Measurements from ENCODE around the gene MRFAP1L1.
A peak's percentile ranks its signal among the peaks of the same experiment; 100 is the strongest.
"Not testable (repeated sequence)": the region's sequence is repeated elsewhere in the genome, so short reads cannot be mapped to it uniquely, and the experiment has no call there.

Gene MRFAP1L1

DNA sequence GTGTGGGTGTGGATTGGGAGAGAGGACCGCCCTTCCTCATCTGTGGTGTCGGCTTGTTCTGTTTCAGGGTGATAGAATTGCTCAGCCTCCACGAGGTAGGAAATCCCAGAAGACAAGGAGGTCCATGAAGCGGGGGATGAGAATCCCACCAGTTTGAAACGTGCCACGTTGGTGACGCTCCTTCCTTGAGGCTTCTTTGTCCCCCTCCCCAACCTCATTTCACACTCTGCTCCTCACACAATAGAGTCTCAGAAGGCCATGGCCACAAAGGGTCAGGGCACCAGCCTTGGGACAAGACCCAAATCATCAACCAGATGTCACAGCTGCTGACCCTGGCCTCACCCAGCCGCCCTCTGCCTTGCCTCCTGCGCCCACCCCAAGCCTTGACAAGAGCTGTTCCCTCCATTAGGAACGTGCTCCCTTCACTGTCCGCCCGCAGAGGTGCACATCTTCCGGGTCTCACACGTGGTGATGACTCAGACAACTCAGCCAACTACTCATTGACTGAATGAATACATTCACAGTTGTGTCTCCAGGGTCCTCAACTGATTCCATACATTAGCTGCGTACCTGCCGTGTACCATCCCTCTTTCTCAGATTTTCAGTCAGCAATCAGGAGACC, 24.6 kb upstream of the MRFAP1L1 start:
- DNase-seq (ENCODE audit: low read depth in 3 of 3), result no peak

DNA sequence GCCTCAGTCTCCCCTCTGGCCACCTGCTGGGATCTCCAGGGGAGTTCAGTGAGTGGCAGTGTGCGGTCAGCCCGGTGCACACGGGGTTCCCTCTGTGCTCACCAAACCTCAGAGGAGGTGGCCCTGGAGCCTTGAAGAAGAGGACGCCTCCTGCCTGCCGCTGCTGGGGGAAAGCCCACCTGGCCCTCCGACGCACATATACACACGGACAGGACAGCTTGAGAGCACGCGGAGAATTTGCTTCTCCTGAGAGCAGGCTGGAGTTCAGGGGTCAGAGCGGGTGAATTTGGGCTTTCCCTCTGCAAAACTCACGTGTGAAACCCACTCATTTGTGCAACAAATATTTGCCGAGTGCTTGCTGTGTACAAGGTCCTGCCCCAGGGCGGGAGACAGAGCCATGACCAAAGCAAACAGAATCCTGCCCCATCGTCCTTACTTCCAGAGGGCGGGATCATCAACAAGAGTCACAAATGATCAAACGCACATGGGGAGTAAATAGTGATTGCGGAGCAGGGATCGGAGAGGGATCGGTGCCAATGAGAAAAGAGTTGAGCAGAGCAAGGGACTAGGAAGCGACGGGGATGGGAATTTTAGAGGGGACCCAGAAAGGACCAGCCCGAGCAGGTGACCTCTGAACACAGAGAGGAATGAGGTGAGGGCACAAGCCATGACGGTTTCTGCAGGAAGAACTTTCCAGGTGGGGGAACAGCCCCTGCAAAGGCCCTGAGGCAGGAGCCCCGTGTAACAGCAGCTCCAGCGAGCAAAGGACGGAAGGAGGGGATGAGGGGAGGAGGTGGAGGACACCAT, 23.9 kb upstream of the MRFAP1L1 start:
- DNase-seq (ENCODE audit: low read depth in 3 of 3), result no peak

DNA sequence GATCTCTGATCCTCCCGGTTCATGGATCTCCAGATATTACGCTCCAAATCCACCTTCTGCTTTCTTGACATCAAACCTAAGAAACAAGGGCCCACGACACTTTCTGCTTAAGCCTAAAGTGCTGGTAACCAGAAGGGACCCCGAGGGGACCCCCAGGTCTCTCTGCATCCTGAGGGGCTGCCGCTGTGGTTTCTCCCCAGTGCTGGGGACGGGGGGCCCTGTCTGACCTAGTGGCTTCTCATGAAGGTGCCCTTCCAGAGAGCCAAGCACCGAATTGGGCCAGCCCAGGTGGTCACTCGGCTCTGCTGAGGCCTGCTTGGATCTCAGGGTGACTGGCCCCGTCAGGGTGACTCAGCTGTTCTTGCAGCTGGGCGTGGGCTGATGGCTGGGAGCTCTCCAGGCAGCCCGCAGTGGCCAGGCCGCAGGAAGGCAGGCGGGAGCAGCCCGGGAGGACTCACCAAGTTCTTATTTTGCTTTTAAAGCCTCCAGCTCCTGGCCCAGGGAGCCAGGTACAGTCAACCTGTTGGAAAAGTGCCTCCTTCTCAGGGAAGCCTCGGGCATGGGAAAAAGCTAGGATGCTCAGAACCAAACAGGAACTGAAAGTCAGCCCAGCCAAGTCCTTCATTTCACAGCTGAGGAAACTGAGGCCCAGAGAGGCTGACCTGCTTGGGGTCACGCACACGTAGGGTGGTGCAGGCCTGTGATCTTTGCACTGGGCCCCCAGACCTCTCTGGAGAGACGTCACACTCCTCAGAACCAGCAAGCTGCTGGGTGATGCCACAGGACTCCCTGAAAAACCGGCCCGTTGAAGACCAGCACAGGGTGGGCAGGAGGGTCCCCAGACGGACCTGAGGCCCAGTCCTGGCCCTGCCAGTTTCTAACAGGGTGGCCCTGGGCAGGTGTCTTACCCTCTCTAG, 23.0 kb upstream of the MRFAP1L1 start:
- DNase-seq (ENCODE audit: low read depth in 3 of 3), result no peak

DNA sequence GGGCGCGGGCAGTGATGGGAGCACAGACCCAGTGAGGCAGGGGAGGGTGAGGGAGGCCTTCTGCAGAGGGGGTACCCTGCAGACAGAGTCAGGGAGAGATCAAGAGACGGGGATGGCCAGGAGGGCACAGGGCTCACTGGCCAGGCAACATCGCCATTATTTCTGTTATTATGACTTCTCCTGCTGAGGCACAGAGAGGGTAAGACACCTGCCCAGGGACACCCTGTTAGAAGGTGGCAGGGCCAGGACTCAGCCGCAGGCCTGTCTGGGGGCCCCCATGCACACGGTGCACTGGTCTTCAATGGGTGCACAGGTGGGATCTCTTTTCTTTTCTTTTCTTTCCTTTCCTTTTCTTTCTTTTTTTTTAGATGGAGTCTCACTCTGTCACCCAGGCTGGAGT, 22.1 kb upstream of the MRFAP1L1 start:
- DNase-seq (ENCODE audit: low read depth in 3 of 3), result no peak

DNA sequence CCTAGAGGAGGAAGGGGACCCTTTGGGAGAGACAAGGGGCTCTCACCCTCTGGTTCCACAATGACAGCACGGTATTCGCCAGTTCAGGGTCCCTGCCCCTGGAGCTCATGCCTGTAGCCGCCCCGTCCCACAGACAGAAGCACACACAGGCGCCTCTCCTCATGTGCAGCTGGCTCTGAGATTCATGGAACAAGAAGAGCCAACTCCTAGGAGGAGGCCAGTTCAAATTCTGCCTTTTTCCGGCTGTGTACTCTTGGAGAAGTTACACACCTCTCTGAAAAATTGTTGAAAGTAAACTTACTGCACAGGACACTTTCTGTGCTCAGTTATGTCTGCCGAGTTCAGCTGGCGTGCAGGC, 21.6 kb upstream of the MRFAP1L1 start:
- DNase-seq (ENCODE audit: low read depth in 3 of 3), result no peak

DNA sequence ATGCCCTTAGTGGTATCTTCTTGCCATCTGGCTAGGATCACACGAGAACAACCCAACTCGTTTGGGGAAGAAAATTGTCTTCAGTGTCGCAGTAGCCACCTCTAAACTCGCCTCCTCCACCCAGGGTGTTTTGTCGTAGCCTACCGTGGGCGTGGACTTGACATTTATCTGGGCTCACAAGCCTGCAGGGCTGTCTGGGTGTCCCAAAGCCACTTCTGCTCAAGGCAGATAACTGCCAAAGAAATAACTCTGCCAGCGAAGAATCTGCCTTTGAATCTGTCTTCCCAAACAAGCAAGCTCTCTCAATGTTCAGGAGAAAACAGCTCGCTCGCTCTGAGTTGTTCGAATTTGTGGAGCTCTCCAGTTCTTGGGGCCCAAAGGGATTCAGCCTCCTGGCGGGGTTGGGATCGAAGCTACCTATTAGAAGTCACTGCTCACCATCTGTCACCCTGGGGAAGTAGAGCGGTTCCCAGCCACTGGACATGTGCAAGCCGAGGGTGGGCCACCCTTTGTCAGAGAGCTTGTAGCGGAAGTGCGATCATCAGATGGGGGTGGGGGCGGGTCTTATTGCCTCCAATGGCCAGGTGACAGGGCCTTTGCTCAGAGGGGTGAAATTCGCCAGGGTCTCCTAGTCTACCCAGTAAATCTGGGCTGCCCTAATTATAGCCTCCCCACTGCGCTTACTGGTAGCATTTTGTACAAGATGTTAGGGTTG, 21.1 kb upstream of the MRFAP1L1 start:
- DNase-seq (ENCODE audit: low read depth in 3 of 3), result no peak

DNA sequence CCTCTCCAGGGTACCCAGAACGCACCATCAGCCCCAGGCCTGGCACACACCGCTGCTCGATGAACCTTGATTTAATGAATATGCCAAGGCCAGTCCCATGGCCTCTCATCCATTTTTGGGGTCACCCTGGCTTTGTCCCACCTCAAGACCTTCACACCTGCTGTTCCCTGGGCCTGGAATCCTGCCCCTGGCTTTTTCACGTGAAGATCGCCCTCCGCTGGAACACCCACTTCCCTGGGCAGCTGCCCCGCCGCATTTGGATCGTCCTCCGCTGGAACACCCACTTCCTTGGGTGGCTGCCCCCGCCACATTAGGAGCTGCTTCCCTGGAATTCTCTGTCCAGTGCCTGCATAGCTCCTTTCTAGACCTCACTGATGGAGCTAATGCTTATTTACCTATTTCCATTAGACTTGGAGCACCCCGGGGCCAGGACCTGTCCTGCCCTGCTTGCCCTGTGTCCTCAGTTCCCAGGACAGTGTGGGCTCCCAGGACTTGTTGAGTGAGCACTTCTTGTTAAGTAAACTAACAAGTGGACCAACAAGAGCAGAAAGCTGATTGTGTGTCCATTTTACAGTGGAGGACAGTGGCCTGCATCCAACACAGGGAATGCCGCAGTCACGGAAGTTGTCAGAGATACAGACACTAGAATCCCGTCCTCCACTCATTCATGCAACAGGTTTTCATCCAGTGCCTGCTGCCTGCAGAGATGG, 18.8 kb upstream of the MRFAP1L1 start:
- no peak for DNase-seq (ENCODE audit: low read depth in 3 of 3)

DNA sequence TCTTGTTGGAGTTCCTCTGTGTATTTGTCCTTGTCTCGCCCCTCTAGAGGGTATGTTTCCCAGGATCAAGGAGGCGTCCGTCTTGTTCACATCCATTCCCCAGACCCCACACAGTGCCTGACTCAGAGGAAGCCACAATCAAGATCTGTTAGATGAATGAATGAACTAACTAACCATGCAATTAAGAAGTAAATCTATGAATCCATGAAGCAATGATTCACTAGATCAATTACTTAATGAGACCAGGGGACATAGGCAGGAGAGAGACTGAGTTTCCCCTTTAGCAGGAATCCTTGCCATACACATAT, 18.2 kb upstream of the MRFAP1L1 start:
- no peak for DNase-seq (ENCODE audit: low read depth in 3 of 3)

DNA sequence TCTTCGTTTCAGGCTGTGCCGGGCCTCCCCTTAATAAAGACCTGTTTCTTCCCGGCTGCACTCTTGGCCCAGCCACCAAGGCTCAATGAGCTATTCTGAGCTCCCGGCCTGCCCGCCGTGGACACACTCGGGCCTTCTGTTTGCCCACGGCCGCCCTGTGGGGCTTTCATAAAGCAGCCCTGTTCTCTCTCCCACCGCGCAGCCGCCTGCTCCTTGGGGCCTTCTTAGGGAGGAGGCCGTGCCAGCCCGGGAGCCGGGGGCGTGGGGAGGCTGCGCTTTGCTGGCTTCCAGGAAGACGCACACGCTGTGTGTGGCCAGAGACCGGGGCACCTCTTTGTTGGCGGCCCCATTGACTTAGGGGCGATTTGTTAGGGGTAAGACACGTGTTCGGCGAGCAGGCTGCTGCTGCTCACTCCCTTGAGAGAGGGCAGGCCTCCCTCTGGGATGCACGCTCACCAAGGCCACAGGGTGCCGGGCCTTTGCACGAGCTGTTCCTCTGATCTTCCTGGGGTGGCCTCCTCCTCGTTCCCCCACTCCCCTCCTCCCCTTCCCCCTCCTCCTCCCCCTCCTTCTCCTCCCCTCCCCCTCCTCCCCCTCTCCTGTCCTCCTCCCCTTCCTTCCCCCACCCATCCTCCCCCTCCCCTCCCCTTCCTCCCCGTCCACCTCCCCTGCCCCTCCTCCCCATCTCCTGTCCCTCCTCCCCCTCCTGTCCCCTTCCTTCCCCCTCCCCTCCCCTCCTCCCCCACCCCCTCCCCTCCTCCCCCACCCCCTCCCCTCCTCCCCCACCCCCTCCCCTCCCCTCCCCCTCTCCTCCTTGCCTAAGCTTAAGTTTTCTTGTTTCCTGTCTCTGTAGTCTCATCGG, 17.6 kb upstream of the MRFAP1L1 start:
- no peak for DNase-seq (ENCODE audit: low read depth in 3 of 3)

DNA sequence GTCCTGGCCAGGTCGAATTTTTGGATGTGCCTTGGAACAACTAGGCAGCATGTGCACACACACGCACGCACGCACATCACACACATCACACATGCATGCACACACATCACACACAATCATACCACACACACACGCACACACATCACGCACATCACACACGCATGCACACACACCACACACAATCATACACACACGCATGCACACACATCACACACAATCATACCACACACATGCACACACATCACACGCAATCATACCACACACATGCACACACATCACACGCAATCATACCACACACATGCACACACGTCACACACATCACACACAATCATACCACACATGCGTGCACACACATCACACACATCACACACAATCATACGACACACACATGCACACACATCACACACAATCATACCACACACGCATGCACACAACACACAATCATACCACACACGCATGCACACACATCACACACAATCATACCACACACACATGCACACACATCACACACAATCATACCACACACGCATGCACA, 15.8 kb upstream of the MRFAP1L1 start:
- not testable (repeated sequence) for DNase-seq (ENCODE audit: low read depth in 3 of 3)

DNA sequence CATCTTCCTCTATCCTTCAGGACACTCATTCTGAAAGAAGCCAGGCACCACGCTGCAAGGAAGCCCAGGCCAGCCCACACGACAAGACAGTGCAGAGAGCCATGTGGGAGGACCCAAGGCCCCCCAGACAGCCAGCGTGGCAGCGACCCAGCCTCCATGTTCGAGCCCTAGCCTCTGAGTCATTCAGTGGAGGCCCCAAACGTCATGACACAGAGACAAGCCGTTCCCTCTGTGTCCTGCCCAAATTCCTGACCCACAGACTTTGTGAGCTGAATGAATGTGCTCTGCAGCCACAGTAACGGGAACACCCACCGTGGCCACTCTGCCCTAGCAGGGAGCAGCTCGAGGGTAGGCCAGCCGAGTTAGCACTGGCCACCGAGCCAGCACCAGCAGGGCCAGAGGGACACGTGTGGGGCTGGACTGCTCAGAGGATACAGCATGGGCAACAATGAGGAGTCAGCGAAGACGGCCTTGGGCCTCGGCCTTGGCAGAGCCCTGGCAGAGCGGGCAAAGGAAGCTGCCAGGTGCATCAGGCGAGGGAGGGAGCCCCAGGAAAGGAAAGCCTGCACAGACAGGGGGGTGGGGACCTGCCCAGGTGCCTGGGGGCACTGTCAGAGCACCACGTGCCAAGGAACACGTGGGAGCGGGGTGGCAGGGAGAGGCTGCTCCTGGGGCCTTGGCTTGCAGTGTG, 14.9 kb upstream of the MRFAP1L1 start:
- DNase-seq (ENCODE audit: low read depth in 3 of 3), result no peak

DNA sequence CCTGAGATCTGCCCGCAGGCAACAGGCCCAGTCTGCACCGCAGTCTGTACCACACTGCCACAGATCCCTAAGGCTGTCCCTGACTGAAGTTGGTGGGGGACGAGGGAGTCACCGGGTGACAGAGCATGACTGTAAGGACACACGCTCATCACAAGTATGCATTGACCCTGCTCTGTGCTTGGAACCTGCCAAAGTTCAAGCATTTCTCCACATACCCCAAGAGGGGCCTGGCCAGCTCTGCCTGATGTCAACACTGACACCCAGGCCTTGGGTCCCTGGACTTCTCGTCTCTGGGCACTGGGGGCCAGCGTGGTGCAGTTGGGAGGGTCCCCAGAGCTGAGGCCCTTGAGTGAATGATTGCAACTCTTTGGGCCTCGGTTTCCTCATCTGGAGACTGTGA, 14.2 kb upstream of the MRFAP1L1 start:
- DNase-seq (ENCODE audit: low read depth in 3 of 3), result no peak

DNA sequence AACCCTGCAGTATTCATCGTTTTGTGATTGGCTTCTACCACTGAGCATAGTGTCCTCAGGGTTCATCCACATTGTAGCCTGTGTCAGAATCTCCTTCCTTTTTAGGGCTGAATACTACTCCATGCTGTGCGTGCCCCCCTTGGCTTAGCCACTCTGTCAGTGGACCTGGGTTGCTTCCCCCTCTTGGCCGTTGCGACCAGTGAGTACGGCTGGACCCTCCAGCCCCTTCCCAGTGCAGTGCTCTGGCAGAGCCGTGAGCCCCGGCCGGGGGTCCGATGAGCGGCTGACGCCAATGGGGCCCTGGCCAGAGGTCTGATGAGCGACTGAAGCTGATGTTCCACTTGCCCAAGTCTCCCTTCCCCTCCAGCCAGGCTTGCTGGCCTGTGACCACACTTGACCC, 13.2 kb upstream of the MRFAP1L1 start:
- no peak for DNase-seq (ENCODE audit: low read depth in 3 of 3)

DNA sequence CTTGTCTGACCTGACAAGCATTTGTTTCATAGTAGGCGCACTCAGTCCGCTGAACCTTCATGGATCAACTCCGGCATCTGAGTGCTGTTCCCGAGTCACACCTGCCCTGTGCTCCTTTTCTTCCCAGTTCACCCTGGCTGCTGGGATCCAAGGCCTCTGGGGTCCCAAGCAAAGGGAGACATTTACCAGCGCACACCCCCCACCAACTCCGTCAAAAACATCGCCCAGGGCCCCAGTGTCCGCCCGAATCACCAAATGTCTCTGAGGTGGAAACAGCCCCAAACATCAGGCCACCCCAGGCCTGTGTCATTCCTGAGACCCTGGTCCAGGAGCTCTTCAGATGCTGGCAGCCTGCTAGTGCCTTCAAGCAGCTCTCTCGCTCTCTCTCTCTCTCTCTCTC, 11.5 kb upstream of the MRFAP1L1 start:
- no peak for DNase-seq (ENCODE audit: low read depth in 3 of 3)

DNA sequence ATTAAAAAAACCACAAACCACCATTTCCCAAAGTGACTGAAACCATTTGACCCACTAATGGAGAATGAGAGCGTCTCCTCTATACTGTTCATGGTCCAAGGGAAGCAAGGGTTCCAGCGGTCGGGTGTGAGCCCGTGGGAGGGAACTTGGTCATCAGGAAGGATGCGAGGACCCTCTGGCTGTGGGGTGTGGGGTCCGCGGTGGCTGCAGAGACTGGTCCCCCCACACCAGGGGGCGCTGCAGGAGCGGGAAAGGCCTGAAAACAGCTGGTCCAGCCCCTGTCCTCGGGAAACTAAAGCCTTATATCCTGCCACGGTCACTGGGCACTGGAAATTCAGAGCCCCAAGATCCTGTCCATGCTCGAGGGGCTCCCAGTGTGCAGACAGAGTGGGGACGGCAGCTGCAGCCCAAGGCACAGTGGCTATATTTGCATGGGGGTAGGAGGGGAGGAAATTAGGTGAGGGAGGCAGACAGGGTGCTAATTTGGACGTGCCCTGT, 10.6 kb upstream of the MRFAP1L1 start:
- peak; percentile 60 to 83 (median 74) for DNase-seq (ENCODE audit: low read depth in 3 of 3)

DNA sequence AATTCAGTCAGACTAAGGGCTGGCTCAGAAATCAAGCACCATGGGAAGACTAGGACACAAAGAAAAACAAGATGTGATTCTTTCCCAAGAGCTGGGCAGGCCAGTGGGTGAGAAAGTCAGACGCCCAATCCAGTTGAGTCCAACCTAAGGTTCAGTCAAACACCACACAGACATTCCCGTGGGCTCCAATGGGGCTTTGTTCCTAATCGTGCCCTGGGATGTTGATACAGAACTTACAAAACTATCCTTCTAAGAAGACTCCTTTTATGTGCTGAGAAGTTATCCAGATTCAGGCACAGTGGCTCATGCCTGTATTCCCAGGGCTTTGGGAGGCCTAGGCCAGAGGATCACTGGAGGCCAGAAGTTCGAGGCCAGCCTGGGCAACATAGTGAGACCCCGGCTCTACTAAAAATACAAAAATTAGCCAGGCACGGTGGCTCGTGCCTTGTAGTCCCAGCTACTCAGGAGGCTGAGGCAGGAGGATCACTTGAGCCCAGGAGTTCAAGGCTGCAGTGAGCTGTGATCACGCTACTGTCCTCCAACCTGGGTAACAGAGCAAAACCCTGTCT, 10.0 kb upstream of the MRFAP1L1 start:
- no peak for DNase-seq (ENCODE audit: low read depth in 3 of 3)

DNA sequence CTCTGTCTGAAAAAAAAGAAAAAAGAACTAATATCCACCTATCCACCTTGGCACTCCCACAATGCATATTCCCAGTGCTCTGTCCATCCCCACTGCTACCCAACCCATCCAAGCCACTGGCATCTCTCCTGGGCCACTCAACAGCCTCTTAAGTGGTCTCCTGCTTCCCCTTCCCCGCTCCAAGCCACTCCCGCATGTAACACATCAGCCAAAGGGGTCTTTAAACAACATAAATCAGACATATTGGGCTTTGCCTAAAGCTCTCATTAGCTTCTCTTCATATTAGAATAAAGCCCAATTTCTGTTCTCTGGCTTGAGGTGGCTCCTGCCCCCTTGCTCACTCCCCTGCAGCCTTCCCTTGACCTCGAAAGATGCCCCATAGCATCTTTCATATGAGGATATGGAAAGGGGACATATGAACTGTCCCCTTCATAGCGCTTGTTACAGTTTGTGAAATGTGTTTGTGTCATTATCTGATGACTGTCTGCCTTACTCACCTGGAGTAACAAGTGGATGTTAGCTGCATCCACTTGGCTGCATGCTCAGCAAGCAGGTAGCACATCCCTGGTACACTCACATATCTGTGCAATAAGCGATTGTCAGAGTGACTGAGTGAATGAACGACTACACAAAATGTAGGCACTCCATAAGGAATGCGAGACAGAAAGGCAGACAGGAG, 9.4 kb upstream of the MRFAP1L1 start:
- DNase-seq (ENCODE audit: low read depth in 3 of 3), result no peak

DNA sequence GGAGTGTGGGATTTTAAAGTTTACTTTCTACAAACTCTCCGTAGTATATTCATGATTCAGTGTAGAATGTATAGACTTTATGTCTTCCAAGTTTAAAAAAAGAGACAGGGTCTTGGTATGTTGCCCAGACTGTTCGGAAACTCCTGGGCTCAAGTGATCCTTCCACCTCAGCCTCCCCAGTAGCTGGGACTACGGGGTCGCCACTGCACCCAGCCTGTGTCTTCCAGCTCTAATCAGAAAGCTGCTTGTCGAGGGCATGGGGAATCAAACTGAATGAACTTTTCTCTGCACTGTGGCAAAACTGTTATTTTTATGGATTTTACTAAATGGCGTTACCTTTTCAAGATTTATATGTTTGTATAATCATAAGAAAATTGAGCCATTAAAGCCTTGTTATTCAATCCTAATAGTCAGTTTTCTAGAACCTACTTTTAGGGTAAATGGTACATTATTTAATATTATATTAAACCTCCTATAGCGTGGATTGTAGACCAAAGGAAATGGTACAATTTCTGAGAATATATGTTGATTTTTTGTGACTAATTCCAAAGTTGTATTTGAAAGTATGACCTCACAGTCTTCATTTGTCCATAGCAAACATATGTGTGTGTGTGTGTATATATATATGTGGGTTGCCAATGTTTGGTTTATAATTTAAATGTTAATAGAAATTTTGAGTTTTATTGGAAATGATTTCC, 7.4 kb upstream of the MRFAP1L1 start:
- DNase-seq (ENCODE audit: low read depth in 3 of 3), result no peak
